Stimulated activated CD4-positive, alpha-beta T cell treated with anti-CD3 and anti-CD28 coated beads, Interleukin-15, amount 100 ng/mL, for 24 hours (primary cell): ENCODE data around the gene UBE2S.

ENCODE experiments used
- DNase-seq: peaks from one replicate; pipeline ENCODE4 v3.0.0-alpha.2; 2020

The UBE2S gene

DNA sequence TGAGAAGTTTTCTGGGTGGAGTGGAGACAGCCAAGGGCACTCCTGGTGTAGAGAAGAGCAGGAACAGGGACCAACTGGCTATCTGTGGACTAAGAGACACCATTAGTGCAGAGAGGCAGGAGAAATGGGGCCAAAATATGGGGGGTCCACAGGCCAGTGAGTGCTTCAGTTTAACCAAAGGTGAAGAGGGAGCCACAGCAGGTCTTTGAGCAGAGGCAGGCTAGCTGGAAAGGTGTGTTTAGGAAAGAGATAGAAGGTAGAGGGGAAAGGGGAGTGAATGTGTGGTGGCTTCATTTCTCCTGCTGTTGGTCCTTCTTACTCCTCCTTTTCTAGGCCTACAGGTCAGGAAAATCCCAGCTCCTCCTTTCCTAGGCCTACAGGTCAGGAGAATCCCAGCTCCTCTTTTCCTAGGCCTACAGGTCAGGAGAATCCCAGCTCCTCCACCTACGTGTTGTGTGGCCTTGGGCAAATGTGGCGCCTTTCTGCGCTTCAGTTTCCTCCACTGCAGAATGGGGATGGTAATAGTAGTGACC, 25.0 kb downstream of the UBE2S start:
- no peak for DNase-seq

DNA sequence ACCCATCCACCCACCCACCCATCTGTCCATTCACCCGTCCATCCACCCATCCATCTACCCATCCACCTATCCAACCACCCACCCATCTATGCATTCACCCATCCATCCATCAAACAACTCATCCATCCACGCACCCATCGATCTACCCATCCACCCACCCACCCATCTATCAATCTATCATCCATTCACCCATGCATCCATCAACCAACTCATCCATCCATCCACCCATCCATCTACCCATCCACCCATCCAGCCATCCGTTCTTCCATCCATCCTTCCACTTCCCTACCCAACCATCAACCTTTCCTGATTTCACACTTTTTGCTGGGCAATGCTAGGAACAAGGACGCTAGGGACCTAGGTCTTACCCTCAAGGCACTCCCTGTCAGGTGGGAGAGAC, 25.6 kb downstream of the UBE2S start:
- no peak for DNase-seq

DNA sequence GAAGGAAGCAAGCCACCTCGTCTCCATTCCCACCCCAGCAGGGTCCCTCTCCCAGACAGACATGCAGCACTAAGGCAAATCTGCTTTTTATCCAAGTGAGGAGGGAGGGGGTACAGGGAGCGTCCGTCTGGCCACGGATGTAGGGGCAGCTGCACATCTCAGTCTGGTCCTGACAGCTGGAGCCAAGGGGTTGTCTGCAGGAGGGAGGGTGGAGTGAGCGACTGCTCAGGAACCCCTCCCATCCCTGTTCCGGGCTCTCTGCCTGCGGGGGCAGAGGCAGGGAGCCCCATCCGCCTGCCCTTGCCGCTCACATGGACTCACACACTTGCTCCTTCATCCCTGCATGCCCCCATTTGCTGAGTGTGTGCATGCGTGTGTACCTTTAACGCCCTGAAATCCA, 28.4 kb downstream of the UBE2S start:
- DNase-seq: no peak

GRCh38 chr19:55377356-55378131, 30.0 kb downstream of the UBE2S start:
- DNase-seq: no peak

GRCh38 chr19:55376241-55376933, 31.2 kb downstream of the UBE2S start, which contains the start of gene TMEM190:
Gene TMEM190 (plus strand): TSS chr19:55376826. CDS start chr19:55376854, 28 bp downstream.
- DNase-seq: no peak

DNA sequence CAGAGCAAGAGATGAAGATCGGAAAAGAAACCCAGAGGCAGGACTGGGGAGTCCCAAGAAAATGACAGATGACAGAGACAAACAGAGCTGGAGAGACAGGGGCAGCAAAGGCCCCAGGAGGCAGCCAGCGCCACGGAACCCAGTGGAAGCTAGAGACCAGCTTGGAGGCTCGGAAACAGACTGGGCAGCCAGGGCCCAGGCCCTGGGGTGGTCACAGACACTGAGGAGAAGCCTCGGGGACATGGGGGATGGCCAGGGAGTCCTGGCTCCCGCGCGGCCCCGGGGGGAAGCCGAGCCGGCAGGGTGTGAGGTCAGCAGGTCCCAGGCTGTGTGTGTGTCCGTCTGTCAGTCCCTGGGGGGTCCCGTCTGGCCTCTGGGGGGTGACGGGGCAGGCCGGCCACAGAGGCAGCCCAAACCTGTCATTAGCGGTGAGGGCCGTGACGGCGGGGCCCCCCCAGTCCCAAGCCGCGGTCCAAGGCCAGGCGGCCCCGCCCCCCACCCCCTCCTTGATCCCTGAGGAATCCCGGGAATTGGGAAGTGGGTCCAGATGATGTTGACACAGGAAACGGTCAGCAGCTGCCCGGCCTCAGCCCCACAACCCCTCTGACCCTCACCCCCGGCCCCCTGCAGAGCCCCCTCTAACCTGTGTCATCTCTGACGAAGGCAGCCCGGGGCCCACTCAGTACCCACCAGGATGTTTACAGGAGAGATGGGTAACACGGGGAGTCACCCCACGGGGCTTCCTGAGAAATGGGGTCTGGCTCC, 33.4 kb downstream of the UBE2S start:
- no peak for DNase-seq

DNA sequence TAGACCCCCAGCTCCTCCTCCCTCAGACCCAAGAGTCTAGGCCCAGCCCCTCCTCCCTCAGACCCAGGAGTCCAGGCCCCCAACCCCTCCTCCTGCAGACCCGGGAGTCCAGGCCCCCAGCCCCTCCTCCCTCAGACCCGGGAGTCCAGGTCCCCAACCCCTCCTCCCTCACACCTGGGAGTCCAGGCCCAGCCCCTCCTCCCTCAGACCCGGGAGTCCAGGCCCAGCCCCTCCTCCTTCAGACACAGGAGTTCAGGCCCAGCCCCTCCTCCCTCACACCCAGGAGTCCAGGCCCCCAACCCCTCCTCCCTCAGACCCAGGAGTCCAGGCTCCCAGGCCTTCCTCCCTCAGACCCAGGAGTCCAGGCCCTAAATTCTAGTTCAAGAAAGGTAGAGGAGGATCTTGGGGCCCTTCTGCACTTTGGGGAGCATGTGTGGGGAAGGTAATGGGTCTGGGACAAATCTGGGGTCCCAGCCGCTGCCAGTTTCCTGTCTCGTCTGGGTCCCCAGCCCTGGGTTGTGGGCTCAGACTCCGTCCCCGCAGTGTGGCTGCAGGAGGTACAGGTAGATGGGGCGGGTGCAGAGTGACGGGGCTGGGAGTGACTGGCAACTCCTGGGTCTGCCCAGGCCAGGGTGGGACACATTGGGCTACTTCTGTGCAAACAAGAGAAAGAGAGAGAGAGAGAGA, 34.1 kb downstream of the UBE2S start:
- DNase-seq: no peak

GRCh38 chr19:55372316-55373081, 35.1 kb downstream of the UBE2S start:
- DNase-seq: no peak

DNA sequence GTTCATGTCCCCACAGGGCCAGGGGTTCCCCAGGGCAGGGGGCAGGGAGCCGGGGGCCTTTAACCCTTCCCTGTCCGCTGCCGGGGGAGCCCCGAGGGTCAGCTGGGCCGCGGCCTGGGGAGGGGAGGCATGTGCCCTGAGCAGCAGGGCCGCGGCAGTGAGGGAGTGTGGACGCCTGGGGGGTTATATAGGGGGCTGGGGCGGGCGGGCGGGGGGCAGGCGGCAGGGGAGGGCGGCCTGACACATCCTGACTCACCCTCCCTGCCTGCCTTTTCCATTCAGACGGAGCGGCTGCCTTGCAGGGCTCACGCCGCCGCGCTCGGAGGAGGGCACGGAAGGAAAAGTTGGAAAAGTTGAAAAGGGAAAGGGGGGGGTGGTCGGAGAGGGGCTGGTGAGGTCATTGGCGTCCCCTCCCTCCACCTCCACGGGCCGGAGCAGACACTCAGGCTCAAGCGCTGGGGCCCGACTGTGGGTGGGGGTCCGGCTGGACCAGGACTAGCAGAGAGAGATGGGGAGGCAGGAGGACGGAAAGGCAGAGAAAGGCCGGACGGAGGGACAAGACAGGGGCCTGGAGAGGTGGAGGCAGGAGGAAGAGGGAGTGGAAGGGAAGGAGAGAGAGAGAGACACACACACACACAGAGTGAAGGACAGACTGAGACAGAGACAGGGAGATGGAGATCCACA, 37.1 kb downstream of the UBE2S start, which contains the start of gene IL11:
Gene IL11 (minus strand): TSS at position 159 of the 684 bp plus-strand sequence. CDS start 153 bp downstream, at position 6.
- DNase-seq: no peak

DNA sequence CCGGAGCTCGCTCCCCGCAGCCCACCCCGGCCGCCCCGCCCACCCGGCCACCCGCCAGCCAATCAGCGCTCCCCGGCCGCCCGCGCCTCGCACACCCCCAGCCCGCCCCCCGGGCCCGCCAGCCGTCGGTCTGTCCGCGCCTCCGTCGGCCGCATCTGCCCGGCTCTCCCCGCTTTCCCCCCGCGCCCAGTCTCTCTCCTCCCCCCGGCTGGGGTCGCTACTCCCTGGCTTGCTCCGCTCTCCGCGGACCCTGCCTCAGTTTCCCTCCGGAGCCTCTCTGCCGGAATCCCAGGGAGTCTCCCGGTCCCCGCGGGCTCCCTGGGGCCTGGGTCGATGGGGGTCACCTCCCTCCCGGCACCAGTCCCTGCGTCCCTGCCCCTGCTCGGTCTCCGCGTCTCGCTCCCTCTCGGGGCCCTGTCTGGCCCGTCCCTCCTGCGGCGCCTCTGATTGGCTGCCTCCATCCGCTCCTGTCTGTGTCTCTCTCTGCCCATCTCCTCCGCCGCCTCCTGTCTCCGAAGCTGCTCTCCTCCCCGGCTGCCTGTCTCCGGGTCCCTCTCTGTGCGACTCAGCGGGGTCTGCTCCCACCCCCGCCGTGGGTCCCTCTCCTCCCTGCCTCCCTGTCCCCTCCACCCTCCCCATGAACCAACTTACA, 37.8 kb downstream of the UBE2S start:
- DNase-seq: peak; percentile 61

DNA sequence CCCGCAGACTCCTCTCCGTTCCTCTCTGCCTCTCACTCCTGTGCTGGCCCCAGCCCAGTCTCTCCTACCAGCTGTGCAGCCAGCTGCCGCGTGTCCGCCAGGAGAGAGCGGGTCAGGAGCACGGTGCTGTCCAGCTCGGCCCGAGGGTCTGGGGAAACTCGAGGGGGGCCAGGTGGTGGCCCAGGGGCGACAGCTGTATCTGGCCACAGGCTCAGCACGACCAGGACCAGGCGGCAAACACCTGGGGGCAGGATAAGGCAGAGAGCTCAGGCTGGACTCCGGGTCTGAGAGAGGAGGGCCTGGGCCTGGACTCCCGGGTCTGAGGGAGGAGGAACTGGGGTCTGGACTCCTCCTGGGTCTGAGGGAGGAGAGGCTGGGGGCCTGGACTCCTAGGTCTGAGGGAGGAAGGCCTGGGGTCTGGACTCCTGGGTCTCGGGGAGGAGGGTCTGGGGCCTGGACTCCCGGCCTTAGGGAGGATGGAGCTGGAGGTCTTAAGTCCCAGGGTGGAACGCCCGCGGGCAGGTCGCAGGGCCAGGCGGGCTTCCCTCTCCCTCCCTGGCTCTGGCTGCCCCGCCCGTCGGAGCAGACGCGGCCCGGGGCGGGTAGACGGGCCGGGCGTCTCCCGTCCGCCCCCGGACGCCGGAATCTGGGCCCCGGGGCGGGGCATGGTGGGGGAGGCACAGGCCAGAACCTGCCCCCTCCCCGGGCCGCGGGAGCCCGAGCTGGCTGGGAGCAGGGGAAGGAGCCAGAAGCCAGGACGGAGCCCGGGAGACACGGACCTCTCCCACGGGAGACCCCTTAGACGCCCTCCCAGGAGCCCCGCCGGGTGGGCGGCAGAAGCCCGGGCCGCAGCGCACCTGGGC, 38.7 kb downstream of the UBE2S start:
- DNase-seq: peak; percentile 52

DNA sequence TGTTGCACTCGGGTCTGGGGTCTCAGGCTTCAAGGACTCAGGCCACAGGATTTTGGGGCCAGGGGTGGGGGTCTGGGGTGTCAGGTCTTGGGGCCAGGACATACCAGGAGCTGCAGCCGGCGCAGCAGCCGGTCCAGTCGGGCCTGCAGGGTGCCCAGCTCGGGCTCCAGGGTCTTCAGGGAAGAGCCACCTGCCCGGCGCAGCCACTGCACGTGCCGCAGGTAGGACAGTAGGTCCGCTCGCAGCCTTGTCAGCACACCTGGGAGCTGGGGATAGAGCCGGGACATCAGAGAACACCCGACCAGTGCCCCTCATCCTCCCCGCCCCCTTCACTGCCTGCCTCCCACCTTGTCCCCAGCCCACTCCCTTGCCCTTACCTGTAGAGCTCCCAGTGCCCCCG, 39.5 kb downstream of the UBE2S start:
- DNase-seq: no peak

DNA sequence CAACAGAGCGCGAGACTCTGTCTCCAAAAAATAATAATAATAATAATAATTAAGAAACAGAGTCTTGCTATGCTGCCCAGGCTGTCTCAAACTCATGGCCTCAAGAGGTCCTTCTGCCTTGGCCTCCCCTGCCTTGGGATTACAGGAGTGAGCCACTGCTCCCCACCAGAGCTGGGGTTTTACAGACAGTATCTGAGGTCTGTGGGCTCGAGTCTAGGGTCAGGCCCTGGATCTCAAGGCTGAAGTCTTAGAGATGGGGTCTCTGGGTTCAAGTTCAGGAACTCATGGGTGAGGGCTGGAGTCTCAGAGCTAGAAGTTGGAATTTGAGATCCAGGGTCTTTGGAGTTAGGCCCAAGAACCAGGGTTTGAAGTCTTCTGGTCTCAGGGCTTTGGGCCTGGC, 40.8 kb downstream of the UBE2S start:
- no peak for DNase-seq

GRCh38 chr19:55365964-55366363, 41.6 kb downstream of the UBE2S start:
- no peak for DNase-seq

DNA sequence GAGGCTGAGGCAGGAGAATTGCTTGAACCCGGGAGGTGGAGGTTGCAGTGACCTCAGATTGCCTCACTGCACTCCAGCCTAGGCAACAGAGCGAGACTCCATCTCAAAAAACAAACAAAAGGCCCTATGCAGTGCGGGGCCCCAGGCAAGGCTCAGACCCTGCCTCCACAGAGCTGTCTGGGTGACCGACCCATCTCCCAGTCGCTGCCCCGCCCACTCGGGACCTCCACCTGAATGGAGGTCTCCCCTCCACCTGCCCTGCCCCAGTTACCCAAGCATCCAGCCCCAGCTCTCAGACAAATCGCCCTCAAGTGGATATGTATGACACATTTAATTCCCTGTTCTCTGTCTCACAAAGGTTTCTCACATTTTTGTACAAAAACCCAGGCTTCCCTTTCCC, 42.3 kb downstream of the UBE2S start:
- no peak for DNase-seq

DNA sequence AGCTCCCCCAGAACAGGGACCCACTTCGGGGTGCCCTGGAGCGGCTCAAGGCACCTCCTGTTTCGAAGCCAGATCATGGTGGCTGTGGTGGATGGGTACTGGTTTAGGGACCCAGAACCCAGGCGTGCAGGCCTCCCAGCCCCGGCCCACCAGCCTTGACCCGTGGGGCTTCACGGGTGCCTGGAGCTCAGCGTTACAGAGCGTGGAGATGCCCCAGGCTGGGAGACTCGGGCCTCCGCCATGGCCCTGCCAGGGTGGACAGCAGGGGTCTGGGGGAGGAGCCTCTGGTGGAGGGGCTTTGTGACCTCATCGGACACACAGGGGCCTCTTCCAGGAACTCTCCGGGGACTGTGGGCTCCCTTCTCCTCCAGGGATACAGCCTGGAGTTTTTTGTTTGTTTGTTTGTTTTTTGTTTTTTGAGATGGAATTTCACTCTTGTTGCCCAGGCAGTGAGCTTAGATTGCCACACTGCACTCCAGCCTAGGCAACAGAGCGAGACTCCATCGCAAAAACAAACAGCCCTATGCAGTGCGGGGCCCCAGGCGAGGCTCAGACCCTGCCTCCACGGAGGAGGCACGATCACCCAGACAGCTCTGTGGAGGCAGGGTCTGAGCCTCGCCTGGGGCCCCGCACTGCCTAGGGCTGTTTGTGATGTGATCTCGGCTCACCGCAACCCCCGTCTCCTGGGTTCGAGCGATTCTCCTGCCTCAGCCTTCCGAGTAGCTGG, 44.4 kb downstream of the UBE2S start, which contains the start of gene GARIN5B:
Gene GARIN5B (minus strand): TSS at position 271 of the 727 bp plus-strand sequence. CDS start 194 bp downstream, at position 77.
- no peak for DNase-seq

- DNase-seq: no peak
Measured at GRCh38 chr19:55362174-55362989, 45.2 kb downstream of the UBE2S start.

DNA sequence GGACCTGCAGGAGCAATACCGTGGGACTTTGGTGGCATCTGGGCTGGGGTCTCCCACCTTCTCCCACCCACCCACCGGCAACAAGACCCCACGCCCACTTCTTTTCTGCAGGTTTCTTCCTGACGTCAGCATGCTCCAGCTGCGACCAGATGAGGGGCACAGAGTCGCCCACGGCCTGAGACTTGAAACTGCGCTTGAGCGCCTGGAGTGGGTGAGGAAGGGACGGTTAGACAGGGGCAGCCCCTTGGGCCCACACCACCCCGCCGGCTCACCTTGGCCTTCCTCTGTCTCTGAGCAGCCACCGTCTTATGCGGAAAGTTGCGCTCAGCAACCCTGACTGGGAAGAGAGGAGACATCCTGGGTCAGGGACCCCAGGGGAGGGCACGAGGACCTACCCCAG, 46.7 kb downstream of the UBE2S start:
- DNase-seq: no peak
